NCI-H1436 treated with DMSO at 0.1 percent for 48 hours (cell line): Measurements from ENCODE around the gene CAPN12.

Experiments
- DNase-seq: peaks from one replicate; lab custom pipeline; 2025; lab: John Stamatoyannopoulos, UW

The CAPN12 gene

DNA sequence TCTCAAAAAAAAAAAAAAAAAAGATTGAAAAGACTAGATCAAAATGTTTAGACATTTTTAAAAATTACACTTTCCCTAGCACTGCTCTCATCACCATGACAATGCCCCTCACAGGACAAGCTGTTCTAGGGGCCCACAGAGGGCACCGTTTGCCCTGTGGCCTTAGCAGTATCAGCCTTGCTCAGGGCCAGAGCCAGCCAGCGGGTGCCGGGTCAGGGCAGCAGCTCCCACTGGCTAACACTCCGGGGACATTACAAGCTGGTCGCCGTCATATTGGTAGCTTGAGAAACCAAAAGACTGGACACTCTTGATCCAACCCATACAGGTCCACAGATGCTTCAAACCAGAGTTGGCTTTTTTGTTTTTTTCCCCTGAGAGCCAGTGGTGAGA is 18.0 kb downstream of the CAPN12 start:
- DNase-seq: no peak

- DNase-seq: no peak
Measured at GRCh38 chr19:38725469-38726283, 18.6 kb downstream of the CAPN12 start.

DNA sequence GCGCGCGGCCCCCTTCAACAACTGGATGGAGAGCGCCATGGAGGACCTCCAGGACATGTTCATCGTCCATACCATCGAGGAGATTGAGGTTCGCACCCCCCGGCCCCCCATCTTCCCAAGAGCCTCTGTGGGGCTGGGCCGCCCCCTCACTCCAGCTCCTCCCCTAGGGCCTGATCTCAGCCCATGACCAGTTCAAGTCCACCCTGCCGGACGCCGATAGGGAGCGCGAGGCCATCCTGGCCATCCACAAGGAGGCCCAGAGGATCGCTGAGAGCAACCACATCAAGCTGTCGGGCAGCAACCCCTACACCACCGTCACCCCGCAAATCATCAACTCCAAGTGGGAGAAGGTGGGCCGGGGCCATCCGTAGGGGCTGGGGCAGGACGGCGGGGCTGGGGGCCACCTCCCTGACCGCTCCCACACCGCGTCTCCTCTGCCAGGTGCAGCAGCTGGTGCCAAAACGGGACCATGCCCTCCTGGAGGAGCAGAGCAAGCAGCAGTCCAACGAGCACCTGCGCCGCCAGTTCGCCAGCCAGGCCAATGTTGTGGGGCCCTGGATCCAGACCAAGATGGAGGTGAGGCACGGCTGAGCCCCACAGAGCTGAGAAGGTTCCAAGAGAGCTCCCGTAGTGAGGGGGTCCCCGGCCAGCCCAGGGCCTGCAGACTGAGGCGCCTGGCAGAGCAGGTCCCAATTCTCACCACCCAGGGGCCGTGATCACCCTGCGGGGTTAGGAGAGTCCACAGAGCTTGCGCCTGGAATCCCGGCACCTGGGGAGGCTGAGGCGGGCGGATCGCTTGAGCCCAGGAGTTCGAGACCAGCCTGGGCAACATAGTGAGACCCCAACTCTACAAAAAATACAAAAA is 20.1 kb downstream of the CAPN12 start:
- no peak for DNase-seq

DNA sequence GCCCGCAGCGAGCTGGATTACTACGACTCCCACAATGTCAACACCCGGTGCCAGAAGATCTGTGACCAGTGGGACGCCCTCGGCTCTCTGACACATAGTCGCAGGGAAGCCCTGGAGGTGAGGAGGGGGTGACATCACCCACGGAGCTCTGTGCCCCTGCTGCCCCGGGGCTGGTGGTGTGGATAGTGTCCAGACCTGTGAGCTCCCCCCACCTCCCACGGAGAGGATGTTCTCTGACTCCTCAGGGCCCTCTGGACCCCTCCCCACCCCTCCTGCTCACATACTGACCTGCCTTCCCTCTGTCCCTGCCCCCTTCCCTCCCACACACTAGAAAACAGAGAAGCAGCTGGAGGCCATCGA is 20.7 kb downstream of the CAPN12 start:
- no peak for DNase-seq

DNA sequence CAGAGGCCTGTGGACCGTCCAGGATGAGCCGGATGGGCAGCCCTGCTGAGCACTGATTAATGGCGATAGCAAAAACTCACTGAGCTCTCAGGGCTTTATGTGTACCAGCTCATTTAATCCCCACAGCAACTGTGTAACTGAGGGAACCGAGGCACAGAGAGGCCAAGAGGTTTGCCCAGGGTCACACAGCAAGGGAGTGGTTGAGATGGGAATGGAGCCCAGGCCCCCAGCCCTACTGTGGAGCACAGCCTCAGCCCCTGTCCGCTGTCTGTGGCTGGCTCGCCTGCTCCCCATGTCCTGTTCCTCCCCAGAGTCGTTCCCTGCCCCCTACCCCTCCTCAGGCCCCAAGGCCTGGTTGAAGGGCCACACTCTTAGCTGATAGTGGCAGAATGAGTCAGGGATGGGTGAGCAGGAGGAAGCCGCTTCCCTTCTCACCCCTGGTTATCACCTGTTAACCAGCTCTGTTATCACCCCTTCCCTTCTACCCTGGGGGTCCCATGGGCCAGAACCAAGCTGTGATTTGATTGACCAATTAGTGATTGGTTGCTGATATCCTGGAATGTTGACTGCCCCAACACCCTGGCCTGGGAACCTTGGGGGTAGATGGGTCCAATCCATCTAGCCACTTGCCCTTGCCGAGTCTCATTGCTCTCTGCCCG is 21.2 kb downstream of the CAPN12 start:
- no peak for DNase-seq

DNA sequence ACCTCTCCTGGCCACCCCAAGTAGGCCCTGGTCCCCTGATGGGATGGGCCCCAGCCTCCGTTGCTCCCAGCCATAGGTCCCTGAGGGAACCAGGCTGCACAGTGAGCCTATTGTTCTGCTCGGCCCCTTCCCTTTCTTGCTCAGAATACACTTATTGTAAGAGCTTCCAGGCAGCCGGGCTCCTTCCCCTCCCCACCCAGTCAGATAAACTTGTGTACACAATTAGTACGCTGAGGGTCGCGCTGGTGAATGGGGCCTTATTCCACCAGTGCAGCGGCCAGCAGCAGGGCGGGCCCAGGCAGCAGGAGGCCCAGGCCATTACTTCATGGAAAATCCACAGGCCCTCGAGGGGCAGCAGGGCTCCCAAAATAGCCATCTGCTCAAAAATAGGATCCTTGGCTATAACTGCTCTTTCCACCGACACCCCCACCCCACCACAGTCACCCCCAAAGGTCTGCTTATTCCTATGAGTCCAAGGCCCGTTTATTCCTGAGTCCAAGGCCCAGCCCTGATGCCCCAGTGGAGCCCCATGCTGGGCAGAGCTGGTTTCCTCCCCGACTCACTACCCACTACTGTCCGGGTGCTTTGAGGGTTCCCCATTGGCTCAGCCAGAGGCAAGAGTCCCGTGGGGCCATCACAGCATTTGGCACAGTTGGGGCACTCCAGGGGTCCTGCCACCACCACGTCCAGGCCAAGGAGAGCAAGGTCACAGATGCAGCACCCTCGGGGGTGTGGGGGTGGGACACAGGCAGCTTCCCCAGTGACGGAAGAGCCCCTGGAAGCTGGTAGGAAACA is 22.1 kb downstream of the CAPN12 start:
- DNase-seq: no peak

- DNase-seq: no peak
Measured at GRCh38 chr19:38721496-38721895, 22.8 kb downstream of the CAPN12 start.

- no peak for DNase-seq
Measured at GRCh38 chr19:38720559-38721236, 23.6 kb downstream of the CAPN12 start.

DNA sequence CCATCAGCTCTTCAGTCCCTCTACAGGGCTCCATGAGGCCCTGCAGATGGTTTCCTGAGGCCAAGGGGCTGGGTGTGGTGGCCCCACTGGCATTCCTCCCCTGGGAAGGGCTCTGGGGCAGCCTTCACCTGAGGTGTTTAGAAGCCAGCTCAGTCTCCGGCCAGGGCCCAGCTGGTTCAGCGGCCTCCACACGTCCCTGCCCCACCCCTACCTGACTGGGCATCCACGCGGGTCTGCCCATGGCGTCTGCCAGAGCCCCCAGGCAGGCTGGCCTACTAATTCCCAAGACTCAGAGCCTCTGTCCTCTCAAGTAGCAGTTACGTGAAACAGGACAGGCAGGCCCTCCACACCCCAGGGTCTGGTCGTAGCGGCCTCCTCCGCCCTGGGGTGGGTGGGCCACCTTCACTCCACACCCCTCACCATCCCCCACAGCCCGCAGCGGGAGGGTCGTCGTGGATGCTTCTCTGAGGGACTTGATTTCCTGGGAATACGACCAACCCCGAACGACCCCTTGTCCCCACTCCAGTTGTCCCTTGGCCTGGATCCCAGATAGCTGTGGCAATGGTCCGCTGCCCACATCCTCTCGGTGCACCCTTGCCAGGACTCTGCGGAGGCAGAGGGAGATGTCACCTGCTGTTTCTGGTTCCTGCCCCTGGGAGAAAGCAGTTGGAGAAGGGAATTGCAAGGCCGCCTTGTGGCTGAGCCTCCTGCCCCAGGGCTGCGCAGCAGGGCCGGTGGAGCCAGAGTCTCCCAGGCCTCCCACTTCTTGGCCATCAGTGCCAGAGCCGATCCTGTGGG is 24.3 kb downstream of the CAPN12 start:
- no peak for DNase-seq

DNA sequence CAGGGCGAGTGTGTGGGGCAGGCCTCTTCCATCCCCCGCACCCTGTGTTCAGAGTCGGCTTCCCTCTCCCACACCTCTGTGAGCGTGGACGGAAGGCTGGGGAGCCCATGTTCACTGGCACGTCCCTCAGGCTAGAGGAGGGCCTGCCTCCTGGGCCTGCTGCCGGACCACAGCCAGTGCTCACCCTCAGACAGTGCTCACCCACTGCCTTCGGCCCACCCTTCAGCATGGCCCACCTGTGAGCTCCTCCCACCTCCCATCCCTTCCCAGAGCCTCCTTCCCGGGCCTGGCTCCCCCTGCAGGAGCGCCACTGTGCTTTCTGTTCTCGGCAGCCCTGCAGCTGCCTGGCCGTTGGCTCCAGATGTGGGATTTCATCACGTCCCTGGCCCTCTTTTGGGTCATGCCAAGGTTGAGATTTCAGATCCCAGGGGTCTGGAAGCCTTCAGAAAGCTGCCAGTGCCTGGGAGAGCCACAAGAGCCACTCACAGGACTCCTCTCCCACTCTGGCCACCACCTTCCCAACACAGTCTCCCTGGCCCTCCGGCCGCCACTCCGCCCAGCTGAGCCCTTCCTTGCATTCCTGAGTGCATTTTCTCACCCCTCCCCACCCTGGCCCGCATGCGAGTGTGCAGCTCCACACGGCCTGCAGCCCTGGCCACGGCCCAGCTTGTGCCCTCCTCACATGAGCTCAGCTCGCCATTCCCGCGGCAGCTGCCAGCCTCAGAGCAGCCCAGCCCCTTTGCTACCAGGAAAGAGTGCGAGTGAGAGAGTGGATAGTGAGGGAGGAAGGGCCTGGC is 25.3 kb downstream of the CAPN12 start:
- no peak for DNase-seq

DNA sequence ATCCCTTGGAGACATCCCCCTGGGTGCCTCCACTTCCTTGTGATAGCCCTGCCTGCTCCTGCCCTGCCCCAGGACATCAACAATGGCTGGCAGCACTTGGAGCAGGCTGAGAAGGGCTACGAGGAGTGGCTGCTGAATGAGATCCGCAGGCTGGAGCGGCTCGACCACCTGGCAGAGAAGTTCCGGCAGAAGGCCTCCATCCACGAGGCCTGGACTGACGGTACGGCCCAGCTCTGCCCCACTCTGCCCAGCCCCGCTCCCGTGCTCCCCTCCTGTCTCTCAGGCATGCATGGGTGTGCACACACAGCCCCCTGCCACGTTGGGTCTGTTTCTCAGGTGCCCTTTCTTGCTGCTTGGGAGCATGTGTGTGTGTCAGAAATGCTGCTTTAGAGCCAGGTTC is 26.4 kb downstream of the CAPN12 start:
- no peak for DNase-seq

DNA sequence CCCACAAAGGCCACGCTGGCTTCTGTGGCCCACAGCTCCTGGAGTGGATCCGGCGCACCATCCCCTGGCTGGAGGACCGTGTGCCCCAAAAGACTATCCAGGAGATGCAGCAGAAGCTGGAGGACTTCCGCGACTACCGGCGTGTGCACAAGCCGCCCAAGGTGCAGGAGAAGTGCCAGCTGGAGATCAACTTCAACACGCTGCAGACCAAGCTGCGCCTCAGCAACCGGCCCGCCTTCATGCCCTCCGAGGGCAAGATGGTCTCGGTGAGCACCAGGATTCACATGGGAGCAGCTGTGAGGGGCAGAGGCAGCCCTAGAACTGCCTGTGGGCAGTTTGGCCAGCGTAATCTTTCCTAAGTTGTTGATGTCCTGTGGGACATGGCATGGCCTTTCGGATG is 27.2 kb downstream of the CAPN12 start:
- DNase-seq: no peak

DNA sequence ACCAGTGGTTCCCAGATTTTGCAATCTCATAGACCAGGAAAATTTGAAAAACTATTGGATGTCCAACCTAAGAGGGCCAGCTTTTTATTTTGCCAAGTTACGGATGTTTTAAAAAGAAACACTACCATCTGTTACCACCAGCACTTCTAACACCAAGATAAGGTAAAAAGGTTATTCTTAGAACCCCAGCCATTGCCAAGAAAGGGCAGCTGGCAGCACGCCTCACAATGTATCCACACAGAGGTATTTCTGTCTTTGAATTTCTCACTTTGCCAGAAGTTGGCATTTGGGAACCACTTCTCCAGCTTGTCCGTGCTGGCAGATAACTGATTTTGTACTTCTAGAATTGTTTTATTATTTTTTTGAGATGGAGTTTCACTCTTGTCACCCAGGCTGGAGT is 28.7 kb downstream of the CAPN12 start:
- no peak for DNase-seq

DNA sequence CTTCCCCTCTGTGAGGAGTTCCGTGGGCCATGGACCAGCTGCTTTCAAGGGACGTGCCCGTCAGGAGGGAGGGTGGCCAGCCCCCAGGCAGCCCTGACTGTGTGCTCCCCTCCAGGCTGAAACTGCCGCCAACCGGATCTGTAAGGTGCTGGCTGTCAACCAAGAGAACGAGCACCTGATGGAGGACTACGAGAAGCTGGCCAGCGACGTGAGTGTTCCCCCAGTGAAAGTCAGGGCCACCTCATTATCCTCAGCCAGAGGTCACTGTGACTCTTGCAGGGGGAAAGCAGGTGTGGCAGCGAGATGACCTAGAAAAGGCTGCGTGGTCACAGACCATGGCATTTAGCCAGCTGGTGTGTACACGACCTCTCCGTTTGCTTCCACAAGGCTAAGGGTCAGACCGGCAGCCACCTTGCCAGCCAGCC is 29.9 kb downstream of the CAPN12 start:
- no peak for DNase-seq

DNA sequence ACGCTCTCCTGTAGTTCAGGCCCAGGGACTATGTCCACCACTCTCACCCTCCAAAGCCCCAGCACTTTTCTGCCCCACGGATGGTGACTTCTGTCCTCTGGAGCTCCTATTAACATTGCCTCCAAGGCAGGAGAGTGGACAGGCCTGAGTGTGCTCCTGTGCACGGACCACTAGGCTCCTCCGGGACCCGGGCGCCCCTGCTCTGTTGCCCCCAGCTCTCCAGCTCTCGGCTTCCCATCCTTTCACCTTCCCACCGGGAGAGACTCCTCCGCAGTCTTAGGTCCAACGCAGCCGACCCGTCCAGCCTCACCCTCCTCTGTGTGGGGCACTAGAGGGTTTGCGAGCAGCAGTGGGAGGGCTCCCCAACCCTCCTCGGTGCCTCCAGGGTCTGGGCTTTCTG is 30.4 kb downstream of the CAPN12 start:
- DNase-seq: no peak

GRCh38 chr19:38713227-38713649 is 31.0 kb downstream of the CAPN12 start:
- no peak for DNase-seq

DNA sequence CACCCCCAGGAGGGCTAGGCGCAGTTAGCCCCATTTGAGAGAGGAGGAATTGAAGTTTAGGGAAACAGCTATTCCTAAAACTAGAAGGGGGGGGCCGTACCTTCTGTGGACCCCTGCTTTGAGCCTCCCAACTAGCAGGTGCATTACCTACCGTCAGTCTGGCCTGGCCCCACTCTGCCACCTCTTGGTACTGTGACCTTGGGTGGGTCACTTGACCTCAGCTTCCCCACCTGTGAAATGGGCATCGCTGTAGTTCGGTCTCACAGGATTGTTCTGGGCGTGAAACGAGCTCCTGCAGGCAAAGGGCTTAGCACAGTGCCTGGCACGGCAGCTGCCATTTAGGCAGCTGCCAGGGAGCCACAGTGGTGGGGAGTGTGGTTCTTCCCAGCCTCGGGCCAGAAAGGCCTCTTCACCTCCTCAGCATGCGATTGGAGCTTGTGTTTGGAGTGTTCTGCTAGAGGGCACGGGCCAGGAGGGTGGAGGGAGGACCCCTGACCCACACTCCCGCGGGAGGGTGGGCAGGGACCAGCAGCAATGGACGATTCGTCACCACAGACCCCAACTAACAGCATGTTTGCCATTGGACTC is 32.0 kb downstream of the CAPN12 start:
- no peak for DNase-seq

DNA sequence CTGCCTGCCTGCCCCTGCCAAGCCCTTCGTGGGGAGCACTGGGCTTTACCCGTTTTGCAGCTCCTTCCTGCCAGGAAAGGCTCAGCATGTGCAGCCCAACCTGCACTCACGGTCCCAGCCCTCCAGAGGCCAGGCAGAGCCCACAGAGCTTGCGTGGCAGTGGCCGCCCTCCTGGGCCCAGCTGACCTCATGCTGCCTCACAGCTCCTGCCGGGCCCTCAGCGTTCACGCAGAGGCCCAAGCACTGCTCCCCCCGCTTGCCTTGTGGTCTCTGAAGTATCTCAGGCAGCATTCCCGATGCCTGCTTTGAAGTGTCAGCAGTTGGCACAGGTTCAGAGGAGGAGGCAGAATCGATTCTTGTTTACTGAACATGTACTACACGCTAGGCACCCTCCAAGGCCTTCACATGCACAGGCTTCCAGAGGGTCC is 32.5 kb downstream of the CAPN12 start:
- DNase-seq: no peak
